ENCODE results near the gene MYL11. TPM values are rescaled to one million over a fixed set of nuclear protein-coding genes. Genes with fewer than 3 reads are reported as not detected.
A peak's percentile ranks its signal among the peaks of the same experiment; 100 is the strongest.

Gene MYL11
- total RNA-seq, 1 donor from 2014 or later = not detected

DNA sequence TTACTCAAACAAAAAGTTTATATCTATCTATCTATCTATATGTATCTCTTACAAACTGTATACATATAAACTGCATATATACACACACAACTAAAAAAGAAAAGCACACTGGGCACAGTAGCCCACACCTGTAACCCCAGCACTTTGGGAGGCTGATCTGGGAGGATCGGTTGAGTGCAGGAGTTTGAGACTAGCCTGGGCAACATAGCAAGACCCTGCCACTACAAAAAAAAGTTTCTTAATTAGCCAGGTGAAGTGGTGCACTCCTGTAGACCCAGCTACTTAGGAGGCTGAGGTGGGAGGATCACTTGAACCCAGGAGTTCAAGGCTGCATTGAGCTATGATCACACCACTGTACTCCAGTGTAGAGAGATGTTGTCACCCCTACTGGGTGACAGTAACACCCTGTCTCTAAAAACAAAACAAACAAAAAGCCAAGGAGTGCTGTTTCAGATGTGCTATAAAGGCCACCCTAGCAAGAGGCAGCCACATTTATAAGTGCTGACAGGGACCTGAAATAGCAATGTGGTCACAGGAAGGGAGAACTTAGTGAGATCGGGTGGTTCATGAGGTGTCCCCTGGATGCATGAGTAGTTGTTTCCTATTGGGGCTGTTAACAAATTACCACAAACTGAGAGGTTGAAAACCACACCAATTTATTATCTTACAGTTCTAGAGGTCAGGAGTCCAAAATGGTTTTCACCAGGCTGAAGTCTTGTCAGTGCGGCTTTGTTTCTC lies 24.3 kb upstream of the MYL11 start:
- peaks cover 18% of the 10 kb centered on the region for H3K36me3 ChIP-seq (ENCODE audit: control insufficient read depth, insufficient read depth, low read length)
- H3K4me3 ChIP-seq (ENCODE audit: low read depth, low read length) = no peak overlapping the region
- H3K27me3 ChIP-seq (ENCODE audit: control insufficient read depth, insufficient read depth, low read length) = no peaks in the 10 kb centered on the region
- no peak for FAIRE-seq
- no peak for DNase-seq (ENCODE audit: low read depth)
- TF ChIP-seq CTCF (IDR thresholded peaks at IDR 0.05; ENCODE audit: insufficient read depth, low read length, severe bottlenecking) = no peak

DNA sequence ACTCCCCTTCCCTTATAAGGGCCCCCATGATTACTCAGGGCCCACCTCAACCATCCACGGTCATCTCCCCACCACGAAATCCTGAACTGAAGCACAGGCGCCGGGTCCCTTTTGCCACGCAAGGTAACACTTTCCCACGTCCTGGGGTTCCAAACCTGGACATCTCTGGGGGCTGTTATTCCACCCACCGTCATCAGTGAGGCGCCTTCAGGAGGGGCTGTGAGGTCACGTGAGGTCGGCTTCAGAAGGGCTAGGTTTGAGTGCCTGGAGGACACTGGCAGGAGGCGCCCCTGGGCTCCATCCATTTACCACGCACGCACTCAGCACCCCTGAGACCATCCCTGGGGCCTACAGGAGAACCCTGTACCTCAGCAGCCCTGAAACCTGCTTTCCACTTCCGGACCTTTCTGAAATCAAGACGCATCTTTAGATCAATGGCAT lies 23.6 kb upstream of the MYL11 start:
- Histone ChIP-seq H3K4me3 (ENCODE audit: low read depth, low read length) (no peak overlapping the region), H3K36me3 (ENCODE audit: control insufficient read depth, insufficient read depth, low read length) (peaks cover 18% of the 10 kb centered on the region), H3K27me3 (ENCODE audit: control insufficient read depth, insufficient read depth, low read length) (no peaks in the 10 kb centered on the region)
- no peak for DNase-seq (ENCODE audit: low read depth)
- no peak for TF ChIP-seq CTCF (IDR thresholded peaks at IDR 0.05; ENCODE audit: insufficient read depth, low read length, severe bottlenecking)
- no peak for FAIRE-seq

DNA sequence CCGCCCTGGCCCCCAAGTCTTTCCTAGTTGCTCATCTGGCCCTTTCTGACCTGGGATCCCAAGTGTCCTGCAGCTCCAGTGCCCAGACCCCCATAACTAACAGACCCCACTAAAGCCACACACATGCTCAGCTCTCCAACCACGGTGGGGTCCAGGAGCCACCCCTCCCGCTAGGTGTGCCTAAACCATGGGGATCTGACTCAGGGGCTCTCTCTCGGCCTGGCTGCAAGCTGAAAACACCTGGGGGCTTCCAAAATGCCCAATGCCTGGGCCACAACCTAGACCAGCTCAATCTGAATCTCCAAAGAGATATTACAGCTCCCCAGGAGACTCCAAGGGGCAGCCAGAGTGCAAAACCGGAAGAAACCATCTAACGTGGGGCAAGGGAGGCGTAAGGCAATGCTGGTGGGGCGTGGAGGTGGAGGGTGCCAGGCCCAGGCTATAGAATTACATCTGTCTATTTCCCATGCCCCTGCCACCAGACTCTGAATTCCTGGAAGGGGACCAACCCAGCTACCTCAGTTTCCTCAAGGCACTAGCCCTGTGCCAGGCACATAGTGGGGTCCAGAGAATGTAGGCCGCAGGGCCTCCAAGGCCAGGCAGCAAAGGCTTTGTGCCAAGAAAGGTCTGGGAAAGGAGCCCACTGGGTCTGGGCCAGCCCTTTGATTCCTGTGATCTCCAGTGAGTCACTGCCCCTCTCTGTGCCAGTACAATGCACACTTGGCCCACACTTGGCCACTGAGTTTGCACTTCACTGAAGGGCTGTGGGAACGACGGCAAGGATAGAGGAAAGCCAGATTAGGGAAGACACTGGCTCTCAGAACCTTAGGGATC lies 22.8 kb upstream of the MYL11 start:
- Histone ChIP-seq H3K4me3 (ENCODE audit: low read depth, low read length) (no peak overlapping the region), H3K27me3 (ENCODE audit: control insufficient read depth, insufficient read depth, low read length) (no peaks in the 10 kb centered on the region), H3K36me3 (ENCODE audit: control insufficient read depth, insufficient read depth, low read length) (peaks cover 18% of the 10 kb centered on the region)
- no peak for FAIRE-seq
- TF ChIP-seq CTCF (IDR thresholded peaks at IDR 0.05; ENCODE audit: insufficient read depth, low read length, severe bottlenecking) = no peak
- DNase-seq (ENCODE audit: low read depth) = peak; percentile 38

DNA sequence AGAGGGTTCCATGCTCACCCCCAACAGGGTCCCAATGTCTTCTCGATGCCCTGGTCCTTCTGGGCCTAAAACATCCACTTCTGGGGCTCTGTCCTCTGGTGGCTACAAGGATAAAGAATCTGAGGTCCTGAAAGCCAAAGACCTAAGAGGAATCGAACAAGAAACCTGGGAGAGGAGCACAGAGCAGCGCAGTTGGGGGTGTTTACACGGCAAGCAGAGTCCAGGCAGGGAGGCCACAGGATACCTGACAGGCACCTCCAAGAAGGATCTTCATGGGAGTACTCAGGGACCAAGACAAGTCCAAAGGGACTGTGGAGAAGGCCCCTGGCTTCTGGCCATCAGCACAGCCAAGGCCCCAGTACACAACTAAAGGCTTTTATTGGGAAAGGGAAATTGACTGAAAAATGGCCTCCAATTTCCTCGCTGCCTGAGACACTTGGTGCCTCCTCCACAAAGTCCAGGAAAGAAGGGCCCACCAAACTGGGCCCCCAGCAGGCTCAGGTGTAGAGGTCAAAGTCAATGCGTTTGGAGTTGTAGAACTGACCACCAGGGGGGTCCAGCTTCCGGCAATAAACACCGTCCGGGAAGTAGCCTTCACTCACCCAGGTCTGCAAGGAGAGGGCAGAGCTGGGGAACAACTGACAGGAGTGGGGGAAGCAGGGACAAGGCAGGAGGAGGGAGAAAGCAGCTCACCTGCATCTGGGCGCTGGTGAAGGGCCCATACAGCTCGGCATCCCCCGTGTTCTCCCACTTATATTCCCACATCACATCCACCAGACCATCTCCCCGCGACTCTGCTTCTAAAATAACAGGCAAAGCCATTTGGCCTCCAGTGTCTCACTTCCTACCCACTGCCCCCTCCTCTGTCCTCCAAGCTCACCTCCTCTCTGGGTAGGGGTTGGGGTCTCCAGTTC lies 21.9 kb upstream of the MYL11 start:
- Histone ChIP-seq H3K27me3 (ENCODE audit: control insufficient read depth, insufficient read depth, low read length) (no peaks in the 10 kb centered on the region), H3K4me3 (ENCODE audit: low read depth, low read length) (no peak overlapping the region), H3K36me3 (ENCODE audit: control insufficient read depth, insufficient read depth, low read length) (peaks cover 18% of the 10 kb centered on the region)
- FAIRE-seq = no peak
- no peak for TF ChIP-seq CTCF (IDR thresholded peaks at IDR 0.05; ENCODE audit: insufficient read depth, low read length, severe bottlenecking)
- no peak for DNase-seq (ENCODE audit: low read depth)

GRCh38 chr16:30353438-30354129 lies 21.0 kb upstream of the MYL11 start:
- Histone ChIP-seq H3K27me3 (ENCODE audit: control insufficient read depth, insufficient read depth, low read length) (no peaks in the 10 kb centered on the region), H3K36me3 (ENCODE audit: control insufficient read depth, insufficient read depth, low read length) (peaks cover 20% of the 10 kb centered on the region), H3K4me3 (ENCODE audit: low read depth, low read length) (no peak overlapping the region)
- FAIRE-seq = no peak
- no peak for DNase-seq (ENCODE audit: low read depth)
- no peak for TF ChIP-seq CTCF (IDR thresholded peaks at IDR 0.05; ENCODE audit: insufficient read depth, low read length, severe bottlenecking)
